GM12892 (cell line): Measurements from ENCODE around the gene CCDC149.

Source experiments
- DNase-seq: peaks from one replicate; pipeline ENCODE4 v3.0.0; 2011; ENCODE audit not compliant: insufficient read length
- FAIRE-seq: peaks from 2 replicates; lab custom pipeline; 2011; peaks lifted over from hg19 to GRCh38; lab: Jason Lieb, UNC
- POLR2A ChIP-seq: IDR thresholded peaks from 2 replicates; pipeline ENCODE4 v1.6.1; 2011; ENCODE audit warnings: low read depth, low read length, control low read depth
- POLR2AphosphoS5 ChIP-seq: IDR thresholded peaks from 2 replicates; pipeline ENCODE4 v1.6.1; 2011; ENCODE audit warnings: low read depth, low read length, control low read depth
- TAF1 ChIP-seq: IDR thresholded peaks from 2 replicates; pipeline ENCODE4 v1.6.1; 2011; ENCODE audit warnings: low read depth, mild to moderate bottlenecking, control low read depth, low read length, borderline replicate concordance

The CCDC149 gene

GRCh38 chr4:24777536-24778463 is 135.0 kb downstream of the CCDC149 start:
- FAIRE-seq = no peak
- DNase-seq = no peak
- no peak for TF ChIP-seq TAF1
- TF ChIP-seq POLR2AphosphoS5 = no peak
- no peak for TF ChIP-seq POLR2A

GRCh38 chr4:24775750-24776149 is 137.1 kb downstream of the CCDC149 start:
- FAIRE-seq = no peak
- TF ChIP-seq POLR2A (no peak), TAF1 (no peak), POLR2AphosphoS5 (no peak)
- DNase-seq = no peak

GRCh38 chr4:24775032-24775605 is 137.7 kb downstream of the CCDC149 start:
- TF ChIP-seq TAF1 (no peak), POLR2AphosphoS5 (no peak), POLR2A (no peak)
- FAIRE-seq = no peak
- DNase-seq = no peak

GRCh38 chr4:24774452-24774851 is 138.4 kb downstream of the CCDC149 start:
- TF ChIP-seq TAF1 = no peak
- no peak for TF ChIP-seq POLR2AphosphoS5
- no peak for TF ChIP-seq POLR2A
- DNase-seq (no peak), FAIRE-seq (no peak)

- no peak for DNase-seq
- TF ChIP-seq POLR2AphosphoS5 = no peak
- TF ChIP-seq POLR2A = no peak
- TF ChIP-seq TAF1 = no peak
- FAIRE-seq = no peak
These were observed 139.9 kb downstream of the CCDC149 start for GRCh38 chr4:24772952-24773351.

DNA sequence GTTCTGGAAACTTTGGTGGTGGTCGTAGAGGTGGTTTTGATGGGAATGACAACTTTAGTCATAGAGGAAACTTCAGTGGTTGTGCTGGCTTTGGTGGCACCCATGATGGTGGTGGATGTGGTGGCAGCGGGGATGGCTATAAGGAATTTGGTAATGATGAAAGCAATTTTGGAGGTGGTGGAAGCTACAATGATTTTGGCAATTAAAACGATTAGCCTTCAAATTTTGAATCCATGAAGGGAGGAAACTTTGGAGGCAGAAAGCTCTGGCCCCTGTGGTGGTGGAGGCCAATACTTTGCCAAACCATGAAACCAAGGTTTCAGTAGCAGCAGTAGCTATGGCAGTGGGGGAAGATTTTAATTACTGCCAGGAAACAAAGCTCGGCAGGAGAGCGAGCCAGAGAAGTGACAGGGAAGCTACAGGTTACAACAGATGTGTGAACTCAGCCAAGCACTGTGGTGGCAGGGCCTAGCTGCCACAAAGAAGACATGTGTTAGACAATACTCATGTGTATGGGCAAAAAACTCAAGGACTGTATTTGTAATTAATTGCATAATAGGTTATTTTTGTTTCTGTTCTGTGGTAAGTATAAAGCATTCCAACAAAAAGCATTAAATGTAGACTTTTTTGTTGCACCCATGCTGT is 140.7 kb downstream of the CCDC149 start:
- DNase-seq (no peak), FAIRE-seq (no peak)
- TF ChIP-seq TAF1 (no peak), POLR2AphosphoS5 (no peak), POLR2A (no peak)

GRCh38 chr4:24771241-24771640 is 141.6 kb downstream of the CCDC149 start:
- FAIRE-seq = no peak
- TF ChIP-seq POLR2A (no peak), TAF1 (no peak), POLR2AphosphoS5 (no peak)
- DNase-seq = no peak

- no peak for TF ChIP-seq TAF1
- TF ChIP-seq POLR2A = no peak
- TF ChIP-seq POLR2AphosphoS5 = no peak
- FAIRE-seq (peak; percentile 30), DNase-seq (no peak)
These were observed 142.2 kb downstream of the CCDC149 start for GRCh38 chr4:24770667-24771066.

DNA sequence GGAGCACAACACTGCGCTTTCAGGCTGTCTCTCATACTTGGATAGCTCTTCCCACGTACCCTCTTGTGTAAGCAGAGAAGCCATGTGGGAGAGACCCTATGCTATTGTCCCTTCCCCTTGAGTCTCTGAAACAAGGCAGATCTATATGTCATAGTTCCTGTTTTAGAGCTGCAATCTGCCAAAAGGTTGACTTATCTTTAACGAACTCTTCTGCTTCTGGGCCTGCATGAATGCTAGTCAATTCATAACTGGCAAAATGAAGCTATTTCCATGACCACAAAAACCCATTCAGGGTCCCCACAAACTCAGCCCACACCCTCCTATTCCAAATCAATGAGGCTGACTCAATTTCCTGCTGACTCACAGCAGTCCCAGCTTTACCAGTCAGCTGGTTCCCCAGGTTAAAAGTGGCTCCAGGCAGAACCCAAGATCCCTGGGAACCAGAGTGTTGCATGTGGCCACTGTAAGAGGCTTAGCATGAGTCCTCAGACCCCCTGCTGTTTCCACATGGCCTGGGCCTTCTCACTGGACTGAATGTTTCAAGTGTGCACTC is 142.7 kb downstream of the CCDC149 start:
- DNase-seq (no peak), FAIRE-seq (peak; percentile 86)
- TF ChIP-seq POLR2AphosphoS5 = no peak
- TF ChIP-seq POLR2A = no peak
- TF ChIP-seq TAF1 = no peak

GRCh38 chr4:24769571-24769970 is 143.3 kb downstream of the CCDC149 start:
- TF ChIP-seq POLR2A = no peak
- no peak for TF ChIP-seq TAF1
- TF ChIP-seq POLR2AphosphoS5 = no peak
- FAIRE-seq (no peak), DNase-seq (no peak)

GRCh38 chr4:24768604-24769003 is 144.2 kb downstream of the CCDC149 start:
- peak; percentile 7 for DNase-seq
- peak; percentile 77 for FAIRE-seq
- no peak for TF ChIP-seq POLR2AphosphoS5
- TF ChIP-seq TAF1 = no peak
- no peak for TF ChIP-seq POLR2A
